ENCODE data around the gene FRAS1.

DNA sequence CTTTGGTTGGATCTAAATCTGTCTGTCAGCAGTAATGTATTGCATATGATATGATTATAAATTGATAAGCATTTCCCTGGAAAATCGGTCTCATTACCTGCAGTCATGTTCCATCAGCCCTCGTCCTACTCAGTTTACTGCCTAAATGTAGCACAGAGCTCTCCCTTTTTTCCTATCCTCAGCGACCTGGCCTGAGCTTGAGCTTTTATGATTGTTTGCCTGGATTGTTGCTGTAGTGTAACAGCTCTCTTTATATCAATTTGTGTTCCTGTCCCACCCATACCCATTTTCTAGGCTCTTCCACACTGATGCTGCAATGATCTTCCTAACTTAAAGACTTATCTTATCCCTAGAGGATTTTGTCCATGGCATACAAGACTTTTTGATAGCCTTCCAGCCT, 95.7 kb downstream of the FRAS1 start:
- TF ChIP-seq FOXP2 (optimal IDR thresholded peaks at IDR 0.05; ENCODE audit: control extremely low read depth, extremely low read length, insufficient read depth) (no peak), POLR2AphosphoS5 (IDR thresholded peaks at IDR 0.05; ENCODE audit: borderline replicate concordance, low read depth, low read length) (no peak), EZH2 (IDR thresholded peaks at IDR 0.05) (no peak)
